Stromal cell of bone marrow (primary cell): ENCODE measurements around the gene CDYL2.
"Not testable (repeated sequence)": the region's sequence is repeated elsewhere in the genome, so short reads cannot be mapped to it uniquely, and the experiment has no call there.

Source experiments
- DNase-seq: peaks from one replicate; pipeline ENCODE4 v3.0.0-alpha.2; 2012; ENCODE audit warnings: low read depth

CDYL2 gene

GRCh38 chr16:80669673-80670072 lies 134.7 kb downstream of the CDYL2 start:
- DNase-seq, result no peak

DNA sequence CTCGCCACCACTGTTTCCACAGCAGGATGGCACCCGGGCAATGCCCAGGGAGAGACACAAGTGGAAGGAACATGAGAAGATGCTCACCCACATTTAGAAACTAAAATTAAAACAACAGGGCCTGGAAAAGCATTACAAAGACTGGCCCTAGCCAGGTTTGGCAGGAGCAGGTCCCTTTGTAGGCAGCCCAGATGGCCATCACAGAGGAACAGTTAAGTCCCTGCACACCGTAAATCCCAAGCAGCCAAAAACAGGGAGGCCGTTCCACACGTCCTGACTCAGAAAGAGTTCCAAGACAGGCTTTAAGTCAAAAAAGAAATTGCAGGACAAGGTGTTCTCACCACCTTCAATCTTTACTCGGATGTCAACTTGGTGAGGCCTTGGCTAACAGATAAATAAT lies 136.5 kb downstream of the CDYL2 start:
- no peak for DNase-seq

DNA sequence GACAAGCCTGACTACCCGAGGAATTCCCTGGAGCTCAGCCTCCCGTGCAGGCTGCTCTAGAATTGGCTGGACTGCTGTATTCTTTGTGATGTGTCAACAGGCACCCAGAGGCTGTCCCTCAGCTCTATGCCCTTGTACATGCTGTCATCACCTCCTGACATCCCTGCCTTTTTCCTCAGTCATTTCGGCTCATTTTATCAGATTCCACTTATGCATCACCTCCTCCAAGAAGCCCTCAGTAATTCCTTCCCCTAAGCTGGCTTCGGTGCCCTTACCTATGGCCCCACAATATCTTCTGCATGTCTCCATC lies 137.2 kb downstream of the CDYL2 start:
- no peak for DNase-seq

DNA sequence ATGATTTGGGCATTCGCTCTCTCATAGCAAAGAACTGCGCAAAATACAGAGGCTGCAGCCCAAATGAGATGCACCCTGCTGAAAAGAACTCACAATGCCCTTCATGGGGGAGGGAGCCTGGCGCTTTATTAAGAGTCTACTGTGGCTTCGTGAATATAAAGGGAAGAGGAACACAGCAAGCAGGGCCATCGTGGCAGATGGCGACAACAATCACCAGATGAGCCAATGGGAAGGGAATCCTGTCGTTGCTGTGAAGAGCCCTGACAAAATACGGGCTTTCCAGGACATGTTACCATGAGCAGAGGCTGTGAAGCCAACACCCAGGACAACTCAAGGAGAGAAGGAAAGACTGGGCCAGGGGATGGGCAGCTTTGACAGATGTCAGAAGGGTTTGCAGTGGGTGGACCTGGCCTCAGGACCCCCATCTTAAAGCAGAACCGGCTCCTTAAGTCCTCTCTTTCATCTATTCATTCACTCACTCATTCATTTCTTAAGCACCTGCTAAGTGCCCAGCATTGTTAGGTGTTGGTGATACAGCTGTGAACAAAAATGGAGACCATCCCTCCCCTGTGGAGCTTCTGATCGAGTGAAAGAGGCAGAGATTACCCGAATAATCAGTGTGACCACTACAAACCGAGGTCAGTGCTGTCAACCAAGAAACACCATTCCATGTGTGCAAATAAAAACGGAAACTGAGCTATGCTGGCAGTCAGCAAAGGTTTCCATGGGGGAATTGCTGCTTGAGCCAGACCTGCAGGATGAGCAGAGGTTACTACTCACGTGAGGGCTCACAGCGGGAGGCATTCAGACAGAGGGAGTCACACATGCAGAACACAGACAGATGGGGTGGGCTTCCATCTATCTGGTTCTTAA lies 137.8 kb downstream of the CDYL2 start:
- DNase-seq, result no peak

GRCh38 chr16:80665356-80665755 lies 139.0 kb downstream of the CDYL2 start:
- no peak for DNase-seq

DNA sequence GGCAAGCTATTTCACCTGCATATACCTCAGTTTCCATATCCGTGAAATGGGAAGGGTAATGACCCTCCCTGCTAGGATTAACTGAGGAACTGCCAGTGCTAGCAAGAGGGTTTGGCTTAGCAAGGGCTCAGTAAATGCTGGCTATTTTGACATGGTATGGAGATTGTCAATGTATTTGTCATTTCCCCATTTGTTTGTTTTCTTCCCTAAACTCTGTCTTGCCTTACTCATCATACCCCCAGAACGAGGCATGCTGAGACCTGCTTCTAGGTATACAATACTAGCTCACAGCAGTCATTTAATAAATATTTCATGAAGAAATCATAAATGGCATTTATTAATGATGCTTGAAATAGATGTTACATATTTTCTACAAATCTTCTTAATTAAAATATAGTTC lies 139.6 kb downstream of the CDYL2 start:
- no peak for DNase-seq

DNA sequence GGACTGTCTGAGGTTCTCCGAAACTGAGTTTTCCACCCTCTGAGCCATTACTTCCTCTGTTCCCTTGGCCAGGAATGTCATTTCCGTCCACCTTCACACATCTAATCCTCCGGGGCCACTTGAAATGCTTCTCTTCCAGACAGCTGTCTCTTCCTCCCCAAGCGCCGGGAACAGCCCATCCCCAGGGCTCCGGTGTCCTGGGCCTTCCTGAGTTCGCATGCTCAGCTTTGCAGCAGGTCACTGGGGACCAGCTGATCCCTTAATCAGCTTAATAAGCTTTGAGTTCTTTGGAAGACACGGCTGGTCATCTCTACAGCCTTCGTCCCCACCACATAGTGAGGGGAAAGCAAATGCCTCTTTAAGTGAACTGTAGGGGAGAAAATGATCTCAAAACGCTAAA lies 140.2 kb downstream of the CDYL2 start:
- no peak for DNase-seq

DNA sequence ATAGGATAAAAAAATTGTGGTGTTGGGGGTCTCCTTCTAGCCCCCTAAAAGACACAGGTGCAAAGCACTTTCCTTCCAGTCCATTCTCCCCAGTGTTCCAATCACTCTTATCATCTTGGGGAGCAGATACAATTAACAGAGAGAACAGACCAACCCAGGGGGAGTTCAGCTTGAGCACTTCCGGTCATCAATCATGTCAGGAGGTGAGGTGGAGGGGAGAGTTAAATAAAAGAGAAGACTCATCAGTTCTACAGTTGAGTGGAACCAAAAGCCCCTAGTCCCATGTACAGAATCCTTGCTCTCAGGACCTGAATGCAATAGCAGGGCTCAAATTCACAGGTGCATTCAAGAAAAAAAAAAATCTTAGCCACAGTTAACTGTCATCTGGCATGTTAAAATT lies 141.3 kb downstream of the CDYL2 start:
- DNase-seq, result no peak

- no peak for DNase-seq
These were observed 144.5 kb downstream of the CDYL2 start for GRCh38 chr16:80659865-80660264.

- DNase-seq, result no peak
These were observed 147.7 kb downstream of the CDYL2 start for GRCh38 chr16:80656711-80657150.

DNA sequence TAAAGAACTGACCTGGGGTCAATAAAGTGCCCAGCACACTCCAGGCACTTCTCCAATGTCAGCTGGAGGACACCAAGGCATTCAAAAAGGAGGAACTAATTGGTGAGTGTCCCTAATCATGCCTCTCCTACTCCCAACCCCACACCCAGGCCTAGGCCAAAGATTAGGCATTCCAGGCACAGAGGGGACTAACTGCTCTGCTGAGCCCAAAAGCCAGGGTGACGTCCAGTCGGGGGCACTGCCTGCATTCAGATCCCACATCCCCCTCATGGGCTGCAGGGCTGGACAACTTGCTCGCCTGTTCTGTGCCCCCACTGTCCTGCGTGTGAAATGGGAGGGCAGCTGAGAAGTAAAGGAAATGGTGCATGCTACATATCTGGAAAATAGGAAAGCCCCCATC lies 148.2 kb downstream of the CDYL2 start:
- DNase-seq, result no peak

DNA sequence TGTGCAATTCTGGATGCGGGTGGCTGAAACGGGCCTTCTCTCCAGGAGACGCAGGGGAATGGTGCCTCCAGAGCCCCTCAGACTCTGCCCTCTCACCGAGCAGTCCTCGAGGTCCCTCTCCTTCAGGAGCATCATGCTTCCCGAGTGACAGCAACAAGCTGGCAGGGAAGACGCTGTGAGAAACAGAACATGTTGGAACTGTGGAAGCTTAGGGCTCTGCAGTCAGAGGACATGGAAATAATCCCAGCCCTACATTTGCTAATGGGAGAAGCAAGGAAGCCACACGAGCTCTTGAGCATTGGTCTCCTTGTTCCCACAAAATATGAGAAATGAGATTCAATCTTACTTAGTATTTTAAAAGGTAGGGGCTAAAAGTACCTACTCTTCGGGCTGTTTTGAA lies 148.6 kb downstream of the CDYL2 start:
- no peak for DNase-seq

DNA sequence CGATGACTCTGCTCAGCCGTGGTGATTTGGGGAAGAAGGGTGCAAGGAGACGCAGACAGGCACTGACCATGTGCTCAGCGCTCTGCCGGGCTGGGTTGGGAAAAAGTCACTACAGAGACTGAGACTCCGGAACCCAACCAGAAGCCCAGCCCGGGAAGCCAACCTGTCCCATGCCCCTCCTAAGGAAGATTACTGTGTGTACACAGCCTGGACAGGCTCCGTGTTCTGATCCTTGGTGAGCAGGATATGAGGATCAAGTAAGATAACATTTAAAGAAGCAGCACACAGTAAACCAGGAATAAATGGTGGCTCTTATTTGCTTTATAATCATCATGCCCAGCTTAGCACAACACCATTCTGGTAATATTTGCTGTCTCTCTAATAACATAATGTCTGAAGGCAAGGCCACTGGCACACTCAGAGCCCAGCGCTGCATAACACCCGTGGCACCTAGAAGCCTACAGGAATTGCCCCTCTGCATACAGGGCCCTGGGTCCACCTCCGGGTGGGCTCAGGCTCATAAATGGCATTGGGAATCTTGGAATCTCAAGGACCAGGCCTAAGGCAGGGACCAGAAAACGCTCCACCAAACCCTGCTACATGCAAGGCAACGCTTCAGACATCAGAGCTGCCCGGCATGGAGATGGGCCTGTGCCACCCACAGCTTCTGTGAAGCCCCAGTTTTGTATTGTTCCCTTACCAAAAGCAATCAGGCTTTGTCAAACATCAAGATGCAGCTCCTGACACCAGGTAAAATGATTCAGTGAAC lies 150.1 kb downstream of the CDYL2 start:
- no peak for DNase-seq

DNA sequence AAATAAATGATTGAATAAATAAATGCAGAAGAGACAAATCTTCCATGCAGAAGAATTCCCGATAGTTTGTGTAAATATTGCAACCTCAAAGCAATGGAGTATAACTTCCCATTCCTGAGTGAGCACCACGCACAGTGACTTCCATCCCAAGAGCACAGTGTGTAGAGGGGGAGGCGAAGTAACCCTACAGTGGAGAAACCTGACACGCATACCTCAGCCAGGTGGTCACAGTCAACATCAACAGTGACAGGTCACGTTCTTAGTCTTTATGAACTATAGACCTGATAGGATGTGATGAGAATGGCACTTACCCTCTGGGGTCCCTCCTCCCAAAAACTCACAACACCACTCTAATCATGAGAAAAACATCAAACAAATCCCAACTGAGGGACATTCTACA lies 152.0 kb downstream of the CDYL2 start:
- DNase-seq, result no peak

DNA sequence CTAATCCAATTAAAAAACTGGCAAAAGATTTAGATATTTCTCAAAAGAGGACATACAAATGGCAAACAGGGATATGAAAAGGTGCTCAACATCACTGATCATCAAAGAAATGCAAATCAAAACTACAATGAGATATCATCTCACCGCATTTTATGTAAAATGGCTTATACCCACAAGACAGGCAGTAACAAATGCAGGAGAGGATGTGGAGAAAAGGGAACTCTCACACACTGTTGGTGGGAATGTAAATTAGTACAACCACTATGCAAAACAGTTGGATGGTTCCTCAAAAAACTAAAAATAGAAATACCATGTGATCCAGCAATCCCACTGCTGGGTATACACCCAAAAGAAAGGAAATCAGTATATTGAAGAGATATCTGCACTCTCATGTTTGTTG lies 154.1 kb downstream of the CDYL2 start:
- not testable (repeated sequence) for DNase-seq

GRCh38 chr16:80640316-80640715 lies 164.1 kb downstream of the CDYL2 start:
- no peak for DNase-seq

GRCh38 chr16:80639636-80640035 lies 164.8 kb downstream of the CDYL2 start:
- DNase-seq, result no peak

GRCh38 chr16:80637621-80638020 lies 166.8 kb downstream of the CDYL2 start:
- no peak for DNase-seq

DNA sequence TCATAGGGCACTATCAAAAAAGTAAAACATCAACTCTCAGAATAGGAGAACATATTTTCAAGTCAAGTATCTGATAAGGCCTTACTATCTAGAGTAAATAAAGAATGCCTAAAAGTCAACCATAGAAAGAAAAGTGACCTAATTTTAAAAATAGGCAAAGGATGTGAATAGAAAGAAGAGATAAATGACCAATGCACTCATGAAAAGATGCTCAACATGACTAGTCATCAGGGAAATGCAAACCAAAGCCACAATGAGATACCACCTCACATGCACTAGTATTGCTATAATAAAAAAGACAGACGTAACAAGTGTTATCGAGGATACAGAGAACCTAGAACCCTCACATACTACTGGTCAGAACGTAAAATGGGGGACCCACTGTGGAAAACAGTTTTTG lies 172.8 kb downstream of the CDYL2 start:
- DNase-seq, result no peak

- no peak for DNase-seq
These were observed 176.1 kb downstream of the CDYL2 start for GRCh38 chr16:80628254-80628653.

DNA sequence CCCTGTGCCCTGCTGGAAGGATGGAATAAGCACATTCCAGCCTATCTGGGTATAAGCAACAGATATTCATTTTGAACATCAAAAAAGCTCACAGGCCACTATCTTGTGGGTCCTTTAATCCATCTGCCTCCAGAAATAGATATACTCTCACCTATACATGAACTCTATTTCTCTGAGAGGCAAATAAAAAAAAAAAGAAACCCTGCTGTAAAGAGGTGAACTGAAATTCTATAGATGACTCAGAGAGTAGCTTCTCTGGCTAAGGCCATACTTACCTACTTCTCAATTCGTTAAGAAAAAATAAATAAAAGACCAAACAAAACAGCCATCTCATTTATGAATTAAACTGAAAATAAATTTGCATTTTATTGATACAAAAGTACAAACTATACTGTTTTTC lies 177.3 kb downstream of the CDYL2 start:
- no peak for DNase-seq

DNA sequence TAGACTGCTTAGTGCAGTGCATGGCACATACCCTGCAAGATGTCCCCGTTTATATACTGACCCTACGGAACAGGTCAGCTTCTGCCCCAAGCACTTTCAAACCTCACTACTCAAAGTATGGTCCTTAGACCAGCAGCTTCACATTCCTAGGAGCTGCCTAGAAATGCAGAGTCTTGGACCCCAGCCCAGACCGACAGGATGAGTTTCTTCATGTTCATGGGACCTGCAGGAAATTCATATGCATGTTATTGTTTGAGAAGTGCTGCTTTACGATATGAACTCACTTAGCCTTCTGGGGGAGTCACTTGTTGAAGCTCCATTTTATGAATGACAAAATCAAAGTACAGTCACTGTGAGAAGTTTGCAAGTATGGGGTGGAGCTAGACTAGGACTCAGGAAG lies 181.0 kb downstream of the CDYL2 start:
- no peak for DNase-seq

DNA sequence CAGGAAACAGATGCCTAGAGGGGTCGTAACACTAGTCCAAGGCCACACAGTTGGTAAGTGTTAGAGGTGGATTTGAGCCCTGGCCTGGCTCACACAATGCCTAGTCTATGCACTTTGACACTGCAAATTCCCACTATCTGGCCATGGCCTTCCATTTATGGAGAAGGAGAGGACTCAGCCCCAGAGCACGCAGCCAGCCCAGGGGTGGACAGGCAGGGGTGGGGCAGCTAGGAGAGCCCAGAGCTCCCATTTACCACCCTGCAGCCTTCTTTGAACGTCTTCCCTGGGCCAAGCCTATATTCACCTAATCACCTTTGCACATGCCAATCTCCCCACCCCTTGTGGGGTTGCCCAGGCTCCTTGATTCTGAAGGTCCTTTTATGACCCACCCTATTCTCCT lies 182.4 kb downstream of the CDYL2 start:
- DNase-seq, result no peak
